Measurements from ENCODE around the gene ONECUT1.

DNA sequence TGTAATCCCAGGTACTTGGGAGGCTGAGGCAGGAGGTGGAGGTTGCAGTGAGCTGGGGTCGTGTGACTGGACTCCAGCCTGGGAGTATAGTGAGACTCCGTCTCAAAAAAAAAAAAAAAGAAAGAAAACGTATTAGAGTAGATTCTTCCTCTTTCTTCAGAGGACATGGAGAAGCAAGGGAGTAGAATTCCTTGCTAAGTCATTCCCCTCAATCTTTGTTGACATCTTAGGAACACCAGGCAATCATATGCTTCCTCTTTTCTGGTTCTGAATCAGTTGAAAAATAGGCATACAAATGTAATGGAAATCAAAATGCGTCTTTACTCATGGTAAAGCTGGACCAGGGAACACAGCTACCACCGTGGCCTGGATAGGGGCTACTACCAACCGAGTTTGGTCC is 72.7 kb downstream of the ONECUT1 start:
- TF ChIP-seq POLR2A (IDR thresholded peaks at IDR 0.05) (no peak), EP300 (IDR thresholded peaks at IDR 0.05) (no peak)
- TF ChIP-seq, protein P1, sequence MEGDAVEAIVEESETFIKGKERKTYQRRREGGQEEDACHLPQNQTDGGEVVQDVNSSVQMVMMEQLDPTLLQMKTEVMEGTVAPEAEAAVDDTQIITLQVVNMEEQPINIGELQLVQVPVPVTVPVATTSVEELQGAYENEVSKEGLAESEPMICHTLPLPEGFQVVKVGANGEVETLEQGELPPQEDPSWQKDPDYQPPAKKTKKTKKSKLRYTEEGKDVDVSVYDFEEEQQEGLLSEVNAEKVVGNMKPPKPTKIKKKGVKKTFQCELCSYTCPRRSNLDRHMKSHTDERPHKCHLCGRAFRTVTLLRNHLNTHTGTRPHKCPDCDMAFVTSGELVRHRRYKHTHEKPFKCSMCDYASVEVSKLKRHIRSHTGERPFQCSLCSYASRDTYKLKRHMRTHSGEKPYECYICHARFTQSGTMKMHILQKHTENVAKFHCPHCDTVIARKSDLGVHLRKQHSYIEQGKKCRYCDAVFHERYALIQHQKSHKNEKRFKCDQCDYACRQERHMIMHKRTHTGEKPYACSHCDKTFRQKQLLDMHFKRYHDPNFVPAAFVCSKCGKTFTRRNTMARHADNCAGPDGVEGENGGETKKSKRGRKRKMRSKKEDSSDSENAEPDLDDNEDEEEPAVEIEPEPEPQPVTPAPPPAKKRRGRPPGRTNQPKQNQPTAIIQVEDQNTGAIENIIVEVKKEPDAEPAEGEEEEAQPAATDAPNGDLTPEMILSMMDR (IDR thresholded peaks at IDR 0.05): no peak

Data from suprapubic skin (tissue), 3 donors.